Coronary artery (tissue), 2 donors: ENCODE results near the gene PIP5K1A.

Source experiments
- DNase-seq: peaks from one replicate; pipeline ENCODE4 v3.0.0-alpha.2; 2017; ENCODE audit warnings: low spot score
- H3K27ac ChIP-seq, 2 donors: fragments of 200-600 bp; sonication (generic); one replicate each; pipeline ENCODE4 v1.5.1; 2016 to 2019
- H3K4me3 ChIP-seq: fragments of 200-600 bp; sonication (generic); 2 replicates; pipeline ENCODE4 v1.5.1; 2016; ENCODE audit warnings: mild to moderate bottlenecking, moderate library complexity
- TF ChIP-seq, protein P1 (sequence below): fragments of 200-600 bp; sonication (generic); IDR thresholded peaks from one replicate; pipeline ENCODE4 v1.5.1; 2019; ENCODE audit warnings: antibody characterized with exemption

Gene PIP5K1A

DNA sequence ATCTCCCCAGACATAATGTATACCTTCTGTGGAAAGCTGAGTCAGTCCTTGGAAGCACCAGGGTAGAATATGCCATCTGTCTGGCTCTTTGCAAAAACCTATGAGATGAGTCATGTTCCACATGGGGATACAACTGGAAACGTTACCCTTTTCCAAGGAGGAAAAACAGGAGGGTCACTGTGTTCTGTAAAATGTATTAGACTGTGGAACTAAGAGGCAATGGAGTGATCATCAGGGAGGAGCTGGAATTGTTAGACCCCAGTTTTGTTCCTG lies 40.1 kb downstream of the PIP5K1A start:
- DNase-seq: no peak
- H3K27ac ChIP-seq: no peak overlapping the region
- no peak overlapping the region for H3K4me3 ChIP-seq
- TF ChIP-seq, protein P1, sequence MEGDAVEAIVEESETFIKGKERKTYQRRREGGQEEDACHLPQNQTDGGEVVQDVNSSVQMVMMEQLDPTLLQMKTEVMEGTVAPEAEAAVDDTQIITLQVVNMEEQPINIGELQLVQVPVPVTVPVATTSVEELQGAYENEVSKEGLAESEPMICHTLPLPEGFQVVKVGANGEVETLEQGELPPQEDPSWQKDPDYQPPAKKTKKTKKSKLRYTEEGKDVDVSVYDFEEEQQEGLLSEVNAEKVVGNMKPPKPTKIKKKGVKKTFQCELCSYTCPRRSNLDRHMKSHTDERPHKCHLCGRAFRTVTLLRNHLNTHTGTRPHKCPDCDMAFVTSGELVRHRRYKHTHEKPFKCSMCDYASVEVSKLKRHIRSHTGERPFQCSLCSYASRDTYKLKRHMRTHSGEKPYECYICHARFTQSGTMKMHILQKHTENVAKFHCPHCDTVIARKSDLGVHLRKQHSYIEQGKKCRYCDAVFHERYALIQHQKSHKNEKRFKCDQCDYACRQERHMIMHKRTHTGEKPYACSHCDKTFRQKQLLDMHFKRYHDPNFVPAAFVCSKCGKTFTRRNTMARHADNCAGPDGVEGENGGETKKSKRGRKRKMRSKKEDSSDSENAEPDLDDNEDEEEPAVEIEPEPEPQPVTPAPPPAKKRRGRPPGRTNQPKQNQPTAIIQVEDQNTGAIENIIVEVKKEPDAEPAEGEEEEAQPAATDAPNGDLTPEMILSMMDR: no peak

DNA sequence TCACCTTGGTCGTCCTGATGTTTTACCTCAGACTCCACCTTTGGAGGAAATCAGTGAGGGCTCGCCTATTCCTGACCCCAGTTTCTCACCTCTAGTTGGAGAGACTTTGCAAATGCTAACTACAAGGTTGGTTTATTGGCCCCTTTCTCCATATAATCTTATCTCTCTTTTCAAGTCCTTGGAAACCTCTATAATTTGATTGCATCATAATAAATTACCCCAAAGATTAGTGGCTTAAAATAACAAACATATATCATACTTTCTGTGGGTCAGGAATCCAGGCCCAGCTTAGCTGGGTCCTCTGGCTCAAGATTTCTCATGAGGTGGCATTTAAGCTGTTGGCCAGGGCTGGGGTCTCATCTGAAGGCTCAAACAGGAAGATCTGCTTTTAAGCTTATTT lies 44.1 kb downstream of the PIP5K1A start:
- no peak for DNase-seq
- no peak overlapping the region for H3K27ac ChIP-seq
- H3K4me3 ChIP-seq: no peak overlapping the region
- TF ChIP-seq, protein P1: no peak

DNA sequence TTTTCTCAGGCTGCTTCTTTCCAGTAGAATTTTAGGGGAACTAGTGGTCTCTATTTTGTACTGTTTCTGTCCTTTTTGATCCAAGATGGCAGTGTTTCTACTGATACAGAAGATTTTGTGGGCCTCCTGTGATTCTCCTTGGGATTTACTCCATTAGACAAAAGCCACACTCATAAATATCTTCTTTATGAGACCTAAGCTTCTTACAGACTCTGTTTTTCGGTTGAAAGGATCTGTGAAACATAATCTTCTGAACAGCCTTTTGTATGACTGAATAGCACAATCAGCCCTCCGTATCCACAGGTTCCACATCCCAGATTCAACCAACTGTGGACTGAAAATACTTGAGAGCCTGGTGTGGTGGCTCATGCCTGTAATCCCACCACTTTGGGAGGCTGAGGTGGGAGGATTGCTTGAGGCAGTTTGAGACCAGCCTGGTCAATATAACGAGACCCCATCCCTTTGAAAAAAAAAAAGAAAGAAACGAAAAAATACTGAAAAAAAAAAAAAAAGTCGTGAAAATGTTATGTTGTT lies 45.4 kb downstream of the PIP5K1A start:
- H3K4me3 ChIP-seq: no peak overlapping the region
- TF ChIP-seq, protein P1: no peak
- H3K27ac ChIP-seq: no peak overlapping the region
- DNase-seq: no peak

DNA sequence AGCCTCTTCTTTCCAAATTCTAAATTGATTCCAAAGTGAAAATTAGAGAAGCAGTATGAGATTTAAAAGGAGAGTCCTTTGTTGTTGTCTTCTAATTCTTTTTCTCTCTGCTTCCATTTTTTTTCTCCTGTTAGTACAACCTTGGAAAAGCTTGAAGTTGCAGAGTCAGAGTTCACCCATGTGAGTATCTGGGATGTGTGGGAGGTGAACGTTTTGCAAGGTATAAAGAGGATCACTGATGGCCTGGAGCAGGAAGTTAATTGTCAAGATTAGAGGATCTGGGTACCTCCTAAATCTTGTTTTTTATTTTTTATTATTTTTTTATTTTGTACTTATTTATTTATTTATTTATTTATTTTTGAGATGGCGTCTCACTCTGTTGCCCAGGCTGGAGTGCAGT lies 48.4 kb downstream of the PIP5K1A start:
- no peak for DNase-seq
- H3K27ac ChIP-seq: no peak overlapping the region
- TF ChIP-seq, protein P1: no peak
- no peak overlapping the region for H3K4me3 ChIP-seq

DNA sequence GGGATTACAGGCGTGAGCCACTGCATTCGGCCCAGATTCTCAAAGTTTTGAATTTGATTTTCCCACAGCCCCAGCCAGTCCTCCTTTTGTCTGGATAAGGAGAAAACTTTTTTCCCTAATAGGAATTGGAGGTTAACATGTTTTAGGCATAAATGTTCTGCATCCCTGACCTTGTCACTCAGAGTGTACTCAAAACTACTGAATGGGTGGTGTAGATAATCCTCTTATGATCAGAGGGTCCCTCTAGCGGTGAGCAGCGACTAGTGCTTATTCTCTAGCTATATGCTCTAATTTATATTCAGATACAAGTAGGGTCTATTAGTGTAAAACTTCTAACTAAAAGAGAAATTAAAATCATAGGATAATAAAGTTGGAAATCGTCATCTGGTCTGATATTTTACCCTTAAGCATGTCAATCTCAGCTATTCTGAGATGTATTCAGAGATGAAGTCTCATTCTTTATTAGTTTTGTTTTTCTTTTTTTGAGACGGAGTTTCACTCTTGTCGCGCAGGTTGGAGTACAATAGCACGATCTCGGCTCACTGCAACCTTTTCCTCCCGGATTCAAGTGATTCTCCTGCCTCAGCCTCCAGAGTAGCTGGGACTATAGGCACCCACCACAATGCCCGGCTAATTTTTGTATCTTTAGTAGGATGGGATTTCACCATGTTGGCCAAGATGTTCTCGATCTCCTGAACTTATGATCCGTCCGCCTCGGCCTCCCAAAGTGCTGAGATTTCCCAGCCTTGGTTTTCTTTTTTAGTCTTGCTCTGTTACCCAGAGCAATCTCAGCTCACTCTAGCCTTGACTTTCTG lies 53.5 kb downstream of the PIP5K1A start:
- TF ChIP-seq, protein P1: peak; percentile 72
- H3K27ac ChIP-seq: no peak overlapping the region
- H3K4me3 ChIP-seq: no peak overlapping the region
- no peak for DNase-seq

DNA sequence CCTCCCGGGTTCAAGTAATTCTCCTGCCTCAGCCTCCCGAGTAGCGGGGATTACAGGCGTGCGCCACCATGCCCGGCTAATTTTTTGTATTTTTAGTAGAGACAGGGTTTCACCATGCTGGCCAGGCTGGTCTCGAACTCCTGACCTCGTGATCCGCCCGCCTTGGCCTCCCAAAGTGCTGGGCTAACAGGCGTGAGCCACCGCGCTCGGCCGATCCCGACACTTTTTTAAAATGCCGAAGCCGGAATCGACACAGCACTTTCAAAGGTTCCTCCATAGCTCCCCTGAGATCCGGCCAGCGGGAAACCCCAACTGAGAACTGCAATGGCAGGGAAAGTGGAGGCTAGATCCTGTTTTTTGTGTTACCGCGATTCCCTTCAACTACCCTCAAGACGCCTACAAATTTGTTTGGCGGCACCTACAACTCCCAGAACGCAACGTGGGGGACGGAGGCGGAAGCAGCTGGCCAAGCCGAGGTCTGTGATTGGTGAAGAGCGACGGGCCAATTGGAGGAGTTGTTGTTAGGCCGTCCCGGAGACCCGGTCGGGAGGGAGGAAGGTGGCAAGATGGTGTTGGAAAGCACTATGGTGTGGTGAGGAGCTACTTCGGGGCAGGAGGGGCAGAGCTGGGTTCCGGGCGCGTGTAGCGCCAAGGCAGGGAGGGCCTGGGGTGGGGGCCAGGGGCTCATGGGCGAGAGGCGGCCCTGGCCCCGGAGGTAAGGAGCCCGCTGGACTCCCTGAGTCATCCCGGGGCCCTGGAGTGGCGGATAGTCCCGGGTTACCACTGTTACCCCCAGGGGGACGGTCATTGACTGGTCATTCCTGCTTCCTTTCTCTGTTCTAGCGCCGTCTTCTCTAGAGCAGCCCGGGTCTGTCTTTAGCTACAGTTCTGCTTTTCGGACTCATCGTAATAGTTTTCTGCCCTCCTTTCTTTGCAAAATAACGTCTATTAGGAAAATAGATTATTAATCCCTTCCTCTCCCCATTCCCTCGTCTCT lies 56.2 kb downstream of the PIP5K1A start, which contains the start of gene PSMD4:
Gene PSMD4 (plus strand): TSS at position 518 of the 997 bp plus-strand sequence. CDS start 49 bp downstream, at position 567.
- H3K27ac ChIP-seq: peak within 1 kb of the TSS; percentile 90 to 91
- peak; percentile 98 for DNase-seq
- H3K4me3 ChIP-seq: peak within 1 kb of the TSS; percentile 90
- TF ChIP-seq, protein P1: no peak
